Dendritic cell treated with granulocyte-macrophage colony-stimulating factor and Interleukin-4, amounts not matched to agents 40 ng/mL and 50 ng/mL, for 4 days (primary cell): ENCODE measurements around the gene UBAC2.
A peak's percentile ranks its signal among the peaks of the same experiment; 100 is the strongest.

Experiments used
- H3K27ac Mint-ChIP-seq: one replicate; pipeline ENCODE4 v1.8.0; 2022; ENCODE audit warnings: mild to moderate bottlenecking, mixed read lengths
- H3K27me3 Mint-ChIP-seq: one replicate; pipeline ENCODE4 v1.8.0; 2022; ENCODE audit warnings: mild to moderate bottlenecking, mixed read lengths
- H3K36me3 Mint-ChIP-seq: one replicate; pipeline ENCODE4 v1.8.0; 2022; ENCODE audit warnings: low read depth, mixed read lengths
- H3K4me1 Mint-ChIP-seq: one replicate; pipeline ENCODE4 v1.8.0; 2022; ENCODE audit warnings: low read depth, mixed read lengths
- H3K4me3 Mint-ChIP-seq: one replicate; pipeline ENCODE4 v1.8.0; 2022; ENCODE audit warnings: mild to moderate bottlenecking, moderate library complexity, mixed read lengths
- H3K9me3 Mint-ChIP-seq: one replicate; pipeline ENCODE4 v1.8.0; 2022; ENCODE audit warnings: mixed read lengths
- intact Hi-C: fragments of 100-400 bp; cut with micrococcal nuclease; formaldehyde crosslinking; loops from one replicate; pipeline ENCODE4 v1.15.0; 2022

The UBAC2 gene

DNA sequence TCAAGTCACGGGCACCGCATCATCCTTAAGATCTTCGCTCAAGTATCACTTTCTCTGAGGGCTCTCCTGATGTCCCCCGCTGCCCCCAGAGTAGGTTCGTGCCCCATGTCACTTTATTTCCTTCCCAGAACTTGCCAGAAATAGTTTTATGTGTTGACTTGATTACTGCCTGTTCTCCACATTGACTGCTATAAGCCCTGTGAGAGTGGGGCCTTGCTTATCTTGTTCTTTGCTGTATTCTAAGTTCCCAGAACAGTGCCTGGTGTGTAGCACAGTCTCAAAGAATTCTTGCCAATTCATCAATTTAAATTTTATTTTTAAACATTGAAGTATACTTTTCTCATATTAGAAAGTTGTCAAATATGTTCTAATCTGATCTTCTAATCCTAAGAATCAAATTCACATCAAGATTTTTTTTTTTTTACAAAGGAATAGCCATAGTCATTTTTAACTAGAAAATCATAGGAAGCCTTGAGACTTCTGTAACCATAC, 138.6 kb downstream of the UBAC2 start:
- Mint-ChIP-seq H3K36me3 (peaks cover 80% of the 10 kb centered on the region), H3K4me1 (peaks cover 43% of the 10 kb centered on the region), H3K27ac (peak overlapping the region; percentile 31), H3K27me3 (no peaks in the 10 kb centered on the region), H3K9me3 (no peaks in the 10 kb centered on the region), H3K4me3 (no peak overlapping the region)
- intact Hi-C loops: no loop called here

DNA sequence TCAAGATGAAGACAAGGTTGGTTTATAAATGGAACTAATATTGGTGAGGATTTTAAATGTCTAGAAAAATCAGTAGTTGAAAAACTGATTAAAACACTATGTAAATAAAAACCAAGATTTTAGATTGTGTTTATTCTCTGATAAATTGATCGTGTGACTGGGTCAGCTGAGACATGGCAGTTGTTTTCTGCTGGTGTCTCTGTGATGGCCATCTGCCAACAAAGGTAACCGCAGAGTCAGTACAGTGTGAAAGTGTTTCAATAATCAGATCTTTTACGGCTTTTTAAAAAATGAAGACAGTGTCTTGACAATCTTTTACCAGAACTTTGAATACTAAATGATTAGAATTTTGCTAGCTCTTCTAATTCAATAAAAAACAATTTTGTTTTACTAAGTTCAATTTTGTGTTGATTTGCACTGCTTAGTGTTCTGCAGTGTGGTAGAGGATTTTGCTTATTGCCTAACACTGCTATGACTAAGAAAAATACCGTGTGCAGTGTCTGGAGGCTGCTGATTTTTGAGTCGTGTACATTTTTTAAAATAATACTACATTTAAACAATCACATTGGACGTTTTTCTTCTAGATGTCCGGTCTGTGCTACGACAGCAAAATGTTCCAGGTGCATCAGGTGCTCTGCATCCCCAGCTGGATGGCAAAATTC, 139.2 kb downstream of the UBAC2 start:
- Mint-ChIP-seq H3K27ac (no peak overlapping the region), H3K4me1 (peaks cover 41% of the 10 kb centered on the region)
- intact Hi-C loops: no loop called here

DNA sequence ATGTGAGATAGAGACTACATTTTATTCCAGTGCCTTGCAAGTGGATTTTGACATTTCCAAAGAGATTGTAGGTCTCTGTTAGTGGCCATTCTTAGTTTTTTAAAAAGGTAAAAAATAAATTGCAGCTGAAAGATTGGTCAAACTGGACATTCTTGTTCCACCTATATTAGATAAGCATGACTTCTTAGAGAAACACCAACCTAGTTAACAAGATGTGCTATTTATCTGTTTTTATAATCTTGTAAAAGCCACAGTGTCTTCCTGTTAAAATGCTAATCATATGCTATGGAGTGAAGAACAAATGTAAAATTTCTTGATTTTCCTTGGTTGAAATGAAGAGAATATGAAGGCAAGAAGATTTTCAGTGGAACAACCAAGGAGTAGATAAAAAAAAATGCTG, 140.0 kb downstream of the UBAC2 start:
- no peak overlapping the region for H3K27ac Mint-ChIP-seq
- H3K9me3 Mint-ChIP-seq: no peaks in the 10 kb centered on the region
- H3K27me3 Mint-ChIP-seq: no peaks in the 10 kb centered on the region
- no peak overlapping the region for H3K4me3 Mint-ChIP-seq
- H3K4me1 Mint-ChIP-seq: peaks cover 37% of the 10 kb centered on the region
- intact Hi-C loops: no loop called here
- H3K36me3 Mint-ChIP-seq: peaks cover 91% of the 10 kb centered on the region

More for the DNA sequence above, 139.2 kb downstream of the UBAC2 start:
- Mint-ChIP-seq H3K4me3 (no peak overlapping the region), H3K36me3 (peaks cover 86% of the 10 kb centered on the region), H3K27me3 (no peaks in the 10 kb centered on the region), H3K9me3 (no peaks in the 10 kb centered on the region)

DNA sequence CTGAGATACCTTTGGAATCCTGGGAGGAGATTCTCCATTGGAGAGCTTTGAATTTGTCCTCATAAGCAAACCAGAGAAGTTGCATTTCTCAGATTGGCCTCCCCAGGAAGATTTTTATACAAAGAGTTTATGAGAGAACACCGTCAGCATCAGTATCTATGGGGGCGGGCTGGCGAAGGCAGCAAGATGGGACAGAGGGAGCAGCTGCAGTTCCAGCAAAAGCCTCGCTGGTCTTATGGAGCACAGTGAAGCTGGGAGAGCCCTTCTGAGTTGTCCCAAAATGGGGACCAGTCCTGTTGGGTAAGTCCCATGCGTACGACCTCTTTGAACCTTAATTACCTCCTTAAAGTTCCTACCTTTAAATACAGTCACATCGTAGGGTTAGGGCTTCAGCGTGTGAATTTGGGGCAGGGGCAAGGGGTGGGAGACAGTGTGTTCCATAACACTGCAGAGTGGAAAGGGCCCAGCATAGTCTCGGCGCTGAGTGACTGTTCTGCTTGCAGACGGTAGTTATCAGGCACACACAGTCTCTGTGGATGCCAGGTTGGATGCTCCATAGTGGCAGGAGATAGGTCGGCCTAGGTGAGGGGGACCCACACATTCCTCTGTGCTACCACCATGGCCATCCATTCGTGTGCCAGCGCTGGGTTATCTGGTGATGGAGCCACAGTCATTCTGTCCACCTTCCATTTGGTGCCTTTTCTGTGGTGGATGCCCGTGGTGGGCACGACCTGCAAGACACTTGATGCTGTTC, 141.5 kb downstream of the UBAC2 start:
- Mint-ChIP-seq H3K4me3 (no peak overlapping the region), H3K27ac (no peak overlapping the region), H3K27me3 (no peaks in the 10 kb centered on the region), H3K4me1 (peaks cover 32% of the 10 kb centered on the region), H3K9me3 (no peaks in the 10 kb centered on the region), H3K36me3 (peaks cover 93% of the 10 kb centered on the region)
- intact Hi-C loops: no loop called here

- Mint-ChIP-seq H3K4me1 (peaks cover 32% of the 10 kb centered on the region), H3K27me3 (no peaks in the 10 kb centered on the region), H3K27ac (no peak overlapping the region), H3K36me3 (peaks cover 95% of the 10 kb centered on the region), H3K4me3 (no peak overlapping the region), H3K9me3 (no peaks in the 10 kb centered on the region)
- intact Hi-C loops: no loop called here
Observed at GRCh38 chr13:99342723-99343315, 142.2 kb downstream of the UBAC2 start.

GRCh38 chr13:99344610-99345208, 144.1 kb downstream of the UBAC2 start:
- peaks cover 97% of the 10 kb centered on the region for H3K36me3 Mint-ChIP-seq
- H3K9me3 Mint-ChIP-seq: no peaks in the 10 kb centered on the region
- H3K4me3 Mint-ChIP-seq: no peak overlapping the region
- H3K27ac Mint-ChIP-seq: peak overlapping the region; percentile 21
- intact Hi-C loops: no loop called here
- H3K4me1 Mint-ChIP-seq: peaks cover 42% of the 10 kb centered on the region
- H3K27me3 Mint-ChIP-seq: no peaks in the 10 kb centered on the region

- H3K9me3 Mint-ChIP-seq: no peaks in the 10 kb centered on the region
Observed at GRCh38 chr13:99345345-99345744, 144.7 kb downstream of the UBAC2 start.

DNA sequence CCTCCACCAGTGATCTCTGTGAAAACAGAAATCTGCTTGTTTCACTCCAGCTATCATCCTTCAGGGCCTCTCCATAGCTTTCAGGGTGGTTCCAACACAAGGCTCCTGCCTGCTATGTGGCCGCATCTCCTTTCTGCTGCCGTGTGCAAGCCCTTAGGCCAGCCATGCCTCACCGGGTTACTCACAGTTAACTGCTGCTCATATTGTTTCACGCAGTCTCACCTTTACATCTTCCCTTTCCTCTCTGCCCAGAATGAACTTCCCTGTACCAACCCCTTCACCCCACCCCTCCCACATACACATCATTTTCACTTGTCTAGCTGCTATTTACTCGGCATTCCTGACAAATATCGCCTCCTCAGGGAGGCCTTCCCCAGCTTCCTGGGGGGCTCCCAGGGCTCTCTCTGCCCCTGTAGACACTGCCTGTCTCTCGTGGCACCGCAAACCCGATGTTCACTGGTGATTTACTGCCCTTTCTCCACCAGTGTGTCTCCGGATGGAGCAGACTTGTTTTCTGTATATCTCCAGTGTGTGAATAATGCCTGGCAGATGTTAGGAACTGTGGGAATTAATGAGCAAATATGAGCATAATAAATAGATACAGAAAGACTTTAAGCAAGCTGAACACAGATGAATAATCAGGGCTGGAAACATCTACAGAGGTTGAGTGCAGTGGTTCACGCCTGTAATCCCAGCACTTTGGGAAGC, 145.8 kb downstream of the UBAC2 start:
- peaks cover 46% of the 10 kb centered on the region for H3K4me1 Mint-ChIP-seq
- peaks cover 97% of the 10 kb centered on the region for H3K36me3 Mint-ChIP-seq
- no peaks in the 10 kb centered on the region for H3K27me3 Mint-ChIP-seq
- no peak overlapping the region for H3K4me3 Mint-ChIP-seq
- intact Hi-C loops: no loop called here
- H3K27ac Mint-ChIP-seq: peak overlapping the region; percentile 21
- no peaks in the 10 kb centered on the region for H3K9me3 Mint-ChIP-seq

More at GRCh38 chr13:99345345-99345744, 144.7 kb downstream of the UBAC2 start:
- no peak overlapping the region for H3K4me3 Mint-ChIP-seq
- intact Hi-C loops: no loop called here
- no peaks in the 10 kb centered on the region for H3K27me3 Mint-ChIP-seq
- H3K4me1 Mint-ChIP-seq: peaks cover 46% of the 10 kb centered on the region
- H3K27ac Mint-ChIP-seq: peak overlapping the region; percentile 21
- peaks cover 100% of the 10 kb centered on the region for H3K36me3 Mint-ChIP-seq

DNA sequence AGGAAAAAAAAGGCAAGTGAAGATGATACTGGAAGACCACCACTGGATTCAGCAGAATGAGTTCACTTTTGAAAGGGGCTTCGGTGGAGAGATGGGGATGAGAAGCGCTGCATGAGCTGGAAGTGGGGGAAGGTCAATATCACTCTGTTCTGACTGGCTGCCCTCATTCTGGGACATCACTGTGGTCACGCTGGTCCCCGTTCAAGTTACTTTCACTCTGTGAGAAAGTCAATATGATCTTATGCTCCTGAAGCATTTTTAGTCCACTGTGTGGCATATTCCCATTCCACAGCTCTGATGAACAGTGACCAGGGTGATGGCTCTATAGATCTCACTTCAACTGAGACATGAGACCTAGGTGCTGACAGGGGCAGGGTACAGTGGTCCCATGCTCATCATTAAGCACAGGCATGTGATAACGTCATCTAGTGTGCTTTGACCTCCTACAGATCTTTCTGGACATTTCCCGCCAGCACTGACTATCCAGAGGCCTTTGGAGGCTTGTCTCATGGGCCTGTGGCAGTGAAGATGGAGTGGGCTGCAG, 146.8 kb downstream of the UBAC2 start:
- peaks cover 97% of the 10 kb centered on the region for H3K36me3 Mint-ChIP-seq
- H3K9me3 Mint-ChIP-seq: no peaks in the 10 kb centered on the region
- no peak overlapping the region for H3K4me3 Mint-ChIP-seq
- no peaks in the 10 kb centered on the region for H3K27me3 Mint-ChIP-seq
- H3K27ac Mint-ChIP-seq: peak overlapping the region; percentile 16
- peaks cover 45% of the 10 kb centered on the region for H3K4me1 Mint-ChIP-seq
- intact Hi-C loops: no loop called here

GRCh38 chr13:99347911-99348451, 147.3 kb downstream of the UBAC2 start:
- H3K27ac Mint-ChIP-seq: peak overlapping the region; percentile 16
- no peaks in the 10 kb centered on the region for H3K9me3 Mint-ChIP-seq
- H3K4me1 Mint-ChIP-seq: peaks cover 41% of the 10 kb centered on the region
- H3K36me3 Mint-ChIP-seq: peaks cover 96% of the 10 kb centered on the region
- H3K4me3 Mint-ChIP-seq: no peak overlapping the region
- intact Hi-C loops: no loop called here
- no peaks in the 10 kb centered on the region for H3K27me3 Mint-ChIP-seq

- Mint-ChIP-seq H3K36me3 (peaks cover 92% of the 10 kb centered on the region), H3K9me3 (no peaks in the 10 kb centered on the region), H3K27ac (no peak overlapping the region), H3K4me3 (no peak overlapping the region), H3K27me3 (no peaks in the 10 kb centered on the region), H3K4me1 (peaks cover 51% of the 10 kb centered on the region)
- intact Hi-C loops: no loop called here
Observed at GRCh38 chr13:99350191-99350590, 149.5 kb downstream of the UBAC2 start.

DNA sequence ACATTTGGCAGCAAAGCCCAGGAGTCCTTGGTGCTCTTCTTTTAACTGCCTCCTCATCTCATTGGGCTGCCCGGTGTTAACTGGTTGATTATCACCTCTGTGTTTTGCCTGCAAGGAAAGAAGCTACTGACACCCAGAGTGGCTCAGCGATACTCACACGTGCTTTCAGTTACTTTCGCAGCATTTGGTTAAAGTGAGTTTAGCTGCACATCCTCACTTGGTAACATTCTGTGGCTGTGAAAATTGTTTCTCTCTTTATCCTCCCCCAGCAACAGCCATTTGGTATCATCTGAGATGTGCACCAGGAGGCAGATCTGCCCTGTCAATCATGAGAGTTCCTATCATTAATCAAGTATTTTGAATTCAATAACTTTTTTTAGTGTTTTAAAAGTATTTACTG, 151.1 kb downstream of the UBAC2 start:
- intact Hi-C loops: no loop called here
- Mint-ChIP-seq H3K4me3 (no peak overlapping the region), H3K4me1 (peaks cover 61% of the 10 kb centered on the region), H3K27me3 (no peaks in the 10 kb centered on the region), H3K36me3 (peaks cover 85% of the 10 kb centered on the region), H3K27ac (no peak overlapping the region), H3K9me3 (no peaks in the 10 kb centered on the region)
